K562 (cell line): Measurements from ENCODE around the gene ALDH7A1. TPM values are rescaled to one million over a fixed set of nuclear protein-coding genes. Genes with fewer than 3 reads are reported as not detected.

Experiments
- HINFP ChIP-seq: fragments of 450-650 bp; conservative IDR thresholded peaks from 2 replicates; pipeline ENCODE4 v1.6.1; 2016; ENCODE audit warnings: missing genetic modification characterization, low read depth, mild to moderate bottlenecking, control low read depth, missing compliant biosample characterization
- NFATC3 ChIP-seq: fragments of 450-650 bp; IDR thresholded peaks from 2 replicates; pipeline ENCODE4 v1.6.1; 2017; ENCODE audit warnings: mild to moderate bottlenecking
- REST ChIP-seq, 2 experiments: fragments of 450-650 bp; formaldehyde crosslinking in 1 of 2; IDR thresholded peaks; 2 replicates each; pipeline versions ENCODE4 v1.4.0 to v1.6.1; 2014 to 2020; ENCODE audit warnings: mild to moderate bottlenecking in 2 of 2, borderline replicate concordance in 1 of 2, low read depth in 1 of 2
- ZNF134 ChIP-seq: fragments of 250-450 bp; sonication (Bioruptor Pico); conservative IDR thresholded peaks from 2 replicates; pipeline ENCODE4 v1.4.0; 2020
- polyA plus RNA-seq, 8 experiments: library from polyadenylated mRNA; depleted of rRNA in 4 of 8; stranded (reverse) in 5 of 8; unstranded in 3 of 8; fragments of >200 nt; fragmentation: Nextera tagmentation in 2 of 8; fragmentation: Illumina TruSeq in 1 of 8; extraction: Ambion mirVana in 2 of 8; extraction: Trizol in 1 of 8; gene quantifications; 2 replicates each; pipeline versions ENCODE4 v1.2.1 to v1.2.3, GENCODE V29; 2011 to 2014; ENCODE audit warnings: inconsistent platforms in 1 of 8, missing spikeins in 1 of 8
- total RNA-seq, 7 experiments: library from RNA; depleted of rRNA in 6 of 7; stranded (reverse); fragments of >200 nt in 6 of 7; fragmentation: Illumina TruSeq in 2 of 7; extraction: Trizol in 2 of 7; gene quantifications; 2 replicates each; pipeline versions ENCODE4 v1.2.1 to v1.2.3, GENCODE V29; 2011 to 2021; ENCODE audit warnings: low replicate concordance in 1 of 7

The ALDH7A1 gene
- total and polyA plus RNA-seq, 9 of the 15 experiments (the other 6 are each of a cell fraction or from before 2014, with no cell fraction given), result 0.04 to 0.49 TPM; not detected in 7

- peak; percentile 22; the same call in 1 of the 2 replicates for TF ChIP-seq REST (IDR thresholded peaks at IDR 0.05; ENCODE audit: borderline replicate concordance)
- no peak for TF ChIP-seq REST (CRISPR knock-in tag; IDR thresholded peaks at IDR 0.05; ENCODE audit: low read depth)
- TF ChIP-seq NFATC3, result no peak
- no peak for TF ChIP-seq ZNF134 (CRISPR knock-in tag)
- TF ChIP-seq HINFP (tag), result no peak
These were observed 95.1 kb downstream of the ALDH7A1 start (continued) for GRCh38 chr5:126499853-126500342.
